Esophagus squamous epithelium (tissue), 4 donors: Measurements from ENCODE around the gene RPLP1.

Experiments
- POLR2A ChIP-seq, 4 donors: fragments of 450-650 bp; IDR thresholded peaks; one replicate each; pipeline ENCODE4 v1.6.1; 2017; ENCODE audit warnings: antibody characterized with exemption in 4 of 4, mild to moderate bottlenecking in 4 of 4, moderate library complexity in 3 of 4
- TF ChIP-seq, protein P1 (sequence below), 6 experiments: fragments of 450-650 bp in 4 of 6; fragments of 200-600 bp in 2 of 6; sonication (generic) in 2 of 6; IDR thresholded peaks; one replicate each; pipeline ENCODE4 v1.5.1; 2016 to 2019; ENCODE audit warnings: antibody characterized with exemption in 6 of 6, mild to moderate bottlenecking in 4 of 6, moderate library complexity in 4 of 6

DNA sequence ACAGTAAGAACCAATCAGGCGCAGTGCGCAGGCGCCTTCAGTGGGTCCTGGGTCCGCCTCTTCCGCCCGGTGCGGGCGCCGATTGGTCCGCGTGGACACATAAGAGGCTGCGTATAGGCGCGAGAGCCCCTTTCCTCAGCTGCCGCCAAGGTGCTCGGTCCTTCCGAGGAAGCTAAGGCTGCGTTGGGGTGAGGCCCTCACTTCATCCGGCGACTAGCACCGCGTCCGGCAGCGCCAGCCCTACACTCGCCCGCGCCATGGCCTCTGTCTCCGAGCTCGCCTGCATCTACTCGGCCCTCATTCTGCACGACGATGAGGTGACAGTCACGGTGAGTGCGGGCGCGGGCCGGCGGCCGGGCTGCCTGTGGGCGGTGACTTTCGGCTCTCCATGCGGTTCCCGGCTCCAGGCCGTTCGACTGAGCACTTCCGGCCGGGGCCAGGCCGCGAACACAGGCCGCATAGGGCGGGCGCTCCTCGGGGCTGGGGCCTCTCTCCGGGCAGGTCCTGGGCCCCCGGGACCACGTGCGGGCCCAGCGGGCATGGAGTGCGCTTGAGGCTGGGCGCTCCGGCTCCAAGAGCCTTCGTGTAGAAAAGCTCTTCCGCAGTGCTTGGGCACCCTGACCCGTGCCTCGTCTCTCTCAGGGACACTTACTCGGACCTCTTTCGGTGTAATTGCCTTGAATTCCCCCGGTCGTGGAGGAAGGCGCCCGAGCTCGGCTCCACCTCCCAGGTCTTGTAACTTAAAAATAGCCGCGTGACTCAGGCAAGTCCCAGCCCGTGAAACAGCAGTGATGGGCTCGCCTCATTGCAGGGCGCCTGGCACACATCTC, at the start of gene RPLP1:
- TF ChIP-seq, protein P1, sequence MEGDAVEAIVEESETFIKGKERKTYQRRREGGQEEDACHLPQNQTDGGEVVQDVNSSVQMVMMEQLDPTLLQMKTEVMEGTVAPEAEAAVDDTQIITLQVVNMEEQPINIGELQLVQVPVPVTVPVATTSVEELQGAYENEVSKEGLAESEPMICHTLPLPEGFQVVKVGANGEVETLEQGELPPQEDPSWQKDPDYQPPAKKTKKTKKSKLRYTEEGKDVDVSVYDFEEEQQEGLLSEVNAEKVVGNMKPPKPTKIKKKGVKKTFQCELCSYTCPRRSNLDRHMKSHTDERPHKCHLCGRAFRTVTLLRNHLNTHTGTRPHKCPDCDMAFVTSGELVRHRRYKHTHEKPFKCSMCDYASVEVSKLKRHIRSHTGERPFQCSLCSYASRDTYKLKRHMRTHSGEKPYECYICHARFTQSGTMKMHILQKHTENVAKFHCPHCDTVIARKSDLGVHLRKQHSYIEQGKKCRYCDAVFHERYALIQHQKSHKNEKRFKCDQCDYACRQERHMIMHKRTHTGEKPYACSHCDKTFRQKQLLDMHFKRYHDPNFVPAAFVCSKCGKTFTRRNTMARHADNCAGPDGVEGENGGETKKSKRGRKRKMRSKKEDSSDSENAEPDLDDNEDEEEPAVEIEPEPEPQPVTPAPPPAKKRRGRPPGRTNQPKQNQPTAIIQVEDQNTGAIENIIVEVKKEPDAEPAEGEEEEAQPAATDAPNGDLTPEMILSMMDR (IDR thresholded peaks at IDR 0.05), result peak in 1 of 6 experiments; percentile 8
- peak in 3 of 4 donors; percentile 57 to 90 (median 88) for TF ChIP-seq POLR2A (IDR thresholded peaks at IDR 0.05)
